PC-9 (cell line): ENCODE data around the gene TMEM117.

Experiments used
- EZH2 ChIP-seq: fragments of 200-600 bp; sonication (generic); IDR thresholded peaks from 2 replicates; pipeline ENCODE4 v1.8.0; 2017; ENCODE audit warnings: antibody characterized with exemption, low read depth
- TF ChIP-seq, protein P1 (sequence below): fragments of 200-600 bp; sonication (generic); conservative IDR thresholded peaks from 2 replicates; pipeline ENCODE4 v1.6.1; 2017; ENCODE audit warnings: mixed run types, antibody characterized with exemption, mild to moderate bottlenecking, moderate library complexity

- TF ChIP-seq, protein P1, sequence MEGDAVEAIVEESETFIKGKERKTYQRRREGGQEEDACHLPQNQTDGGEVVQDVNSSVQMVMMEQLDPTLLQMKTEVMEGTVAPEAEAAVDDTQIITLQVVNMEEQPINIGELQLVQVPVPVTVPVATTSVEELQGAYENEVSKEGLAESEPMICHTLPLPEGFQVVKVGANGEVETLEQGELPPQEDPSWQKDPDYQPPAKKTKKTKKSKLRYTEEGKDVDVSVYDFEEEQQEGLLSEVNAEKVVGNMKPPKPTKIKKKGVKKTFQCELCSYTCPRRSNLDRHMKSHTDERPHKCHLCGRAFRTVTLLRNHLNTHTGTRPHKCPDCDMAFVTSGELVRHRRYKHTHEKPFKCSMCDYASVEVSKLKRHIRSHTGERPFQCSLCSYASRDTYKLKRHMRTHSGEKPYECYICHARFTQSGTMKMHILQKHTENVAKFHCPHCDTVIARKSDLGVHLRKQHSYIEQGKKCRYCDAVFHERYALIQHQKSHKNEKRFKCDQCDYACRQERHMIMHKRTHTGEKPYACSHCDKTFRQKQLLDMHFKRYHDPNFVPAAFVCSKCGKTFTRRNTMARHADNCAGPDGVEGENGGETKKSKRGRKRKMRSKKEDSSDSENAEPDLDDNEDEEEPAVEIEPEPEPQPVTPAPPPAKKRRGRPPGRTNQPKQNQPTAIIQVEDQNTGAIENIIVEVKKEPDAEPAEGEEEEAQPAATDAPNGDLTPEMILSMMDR = peak; percentile 70
- no peak for TF ChIP-seq EZH2
Measured at GRCh38 chr12:43957732-43958372, 122.0 kb downstream of the TMEM117 start.
